Posterior vena cava (tissue), 2 donors: Measurements from ENCODE around the gene SCAP. TPM values are rescaled to one million over a fixed set of nuclear protein-coding genes. Genes with fewer than 3 reads are reported as not detected.
A peak's percentile ranks its signal among the peaks of the same experiment; 100 is the strongest.

Experiments
- DNase-seq: peaks from one replicate; pipeline ENCODE4 v3.0.0-alpha.2; 2020; ENCODE audit warnings: low spot score
- intact Hi-C, 2 donors: fragments of 100-400 bp; cut with DNase I; formaldehyde crosslinking; loops; one replicate each; pipeline versions ENCODE4 v1.14.1 to v1.14.2; 2022 to 2023
- total RNA-seq, 2 donors: library from RNA; stranded (reverse); fragmentation: NEBNext Ultra II Directional; extraction: Animal tissue kit (Norgen Biotek cat#: 25700); gene quantifications; one replicate each; pipeline ENCODE4 v1.2.1, GENCODE V29; 2021
- donor health status: DM: yes; HTN: yes; CAD: no.
- donor health status: DM: yes; HTN: yes; CAD: no.

Gene SCAP
- total RNA-seq, 2 donors from 2014 or later = 49.8 to 50.8 TPM

DNA sequence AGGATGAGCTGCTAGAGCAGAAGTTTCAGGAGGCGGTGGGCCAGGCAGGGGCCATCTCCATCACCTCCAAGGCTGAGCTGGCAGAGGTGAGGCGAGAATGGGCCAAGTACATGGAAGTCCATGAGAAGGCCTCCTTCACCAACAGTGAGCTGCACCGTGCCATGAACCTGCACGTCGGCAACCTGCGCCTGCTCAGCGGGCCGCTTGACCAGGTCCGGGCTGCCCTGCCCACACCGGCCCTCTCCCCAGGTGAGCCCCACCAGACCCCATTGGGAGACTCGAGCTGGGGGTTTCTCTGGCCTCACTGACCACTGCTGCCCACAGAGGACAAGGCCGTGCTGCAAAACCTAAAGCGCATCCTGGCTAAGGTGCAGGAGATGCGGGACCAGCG, 66.9 kb downstream of the SCAP start:
- intact Hi-C loops = no loop called here
- DNase-seq = no peak

DNA sequence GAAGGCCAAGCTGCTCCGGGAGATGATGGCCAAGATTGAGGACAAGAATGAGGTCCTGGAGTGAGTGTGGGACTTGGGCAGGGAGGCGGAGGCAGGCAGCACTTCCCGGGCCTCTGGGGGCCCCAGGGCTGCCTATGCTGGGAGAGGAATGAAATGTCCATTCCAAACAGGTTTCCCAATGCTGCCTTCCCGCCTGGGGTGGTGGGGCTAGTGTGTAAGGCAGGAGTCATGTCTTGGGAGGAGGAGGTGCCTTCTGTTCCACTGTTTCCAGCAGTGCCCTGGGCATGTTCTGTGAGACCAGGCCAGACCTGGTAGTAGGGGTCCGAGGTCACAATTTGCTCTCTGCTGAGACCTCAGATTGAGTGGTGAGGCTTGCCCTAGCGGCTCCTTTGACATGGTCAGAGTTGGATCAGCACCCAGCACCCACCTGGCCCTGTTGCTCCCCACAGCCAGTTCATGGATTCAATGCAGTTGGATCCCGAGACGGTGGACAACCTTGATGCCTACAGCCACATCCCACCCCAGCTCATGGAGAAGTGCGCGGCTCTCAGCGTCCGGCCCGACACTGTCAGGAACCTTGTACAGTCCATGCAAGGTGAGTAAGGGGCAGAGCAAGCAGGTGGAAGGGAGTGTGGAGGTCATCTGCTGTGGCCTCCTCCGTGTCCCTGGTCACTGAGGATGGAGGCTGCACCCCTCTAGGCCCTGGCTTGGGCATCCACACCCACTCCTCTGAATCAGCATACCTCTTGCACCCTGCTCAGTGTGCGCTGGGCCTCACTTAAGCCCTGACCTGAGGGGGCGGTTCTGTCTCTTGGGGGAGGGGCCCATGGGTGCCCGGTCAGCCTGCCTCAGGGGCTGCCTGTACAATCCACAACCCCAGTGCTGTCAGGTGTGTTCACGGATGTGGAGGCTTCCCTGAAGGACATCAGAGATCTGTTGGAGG, 67.6 kb downstream of the SCAP start:
- intact Hi-C loops = no loop called here
- no peak for DNase-seq

DNA sequence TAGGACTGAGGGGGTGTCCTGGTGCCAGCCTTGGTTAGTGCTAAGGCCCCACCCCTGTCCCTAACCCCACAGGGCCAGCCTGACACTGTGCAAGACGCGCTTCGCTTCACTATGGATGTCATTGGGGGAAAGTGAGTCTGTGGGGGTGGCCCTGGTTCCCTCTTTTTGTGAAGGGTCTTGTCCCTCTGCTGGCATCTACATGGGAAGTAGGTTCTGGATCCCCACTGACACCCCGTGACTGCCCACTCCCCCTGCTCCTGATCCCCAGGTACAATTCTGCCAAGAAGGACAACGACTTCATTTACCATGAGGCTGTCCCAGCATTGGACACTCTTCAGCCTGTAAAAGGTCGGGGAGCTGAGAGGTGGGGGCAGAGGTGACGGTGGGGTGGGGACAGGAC, 68.5 kb downstream of the SCAP start:
- intact Hi-C loops = no loop called here
- DNase-seq = no peak

DNA sequence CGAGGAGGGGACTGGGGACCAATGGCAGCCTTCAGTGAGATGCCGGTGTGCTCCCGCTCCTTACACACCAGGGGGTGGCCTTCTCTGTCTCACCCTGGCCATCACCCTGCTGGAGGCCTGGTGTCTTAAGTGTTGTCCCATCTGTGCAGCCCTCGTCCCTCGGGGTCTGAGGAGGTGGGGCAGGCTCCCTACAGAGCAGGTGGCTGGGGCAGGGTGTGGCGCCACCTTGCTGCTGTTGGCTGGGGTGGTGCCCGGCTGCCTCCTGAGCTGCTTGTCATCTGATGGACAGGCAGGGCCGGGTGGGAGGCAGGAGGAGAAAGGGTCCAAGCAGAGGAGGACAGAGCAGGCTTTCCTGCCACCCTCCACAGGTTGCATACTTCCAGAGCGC, 69.0 kb downstream of the SCAP start:
- intact Hi-C loops = no loop called here
- no peak for DNase-seq

DNA sequence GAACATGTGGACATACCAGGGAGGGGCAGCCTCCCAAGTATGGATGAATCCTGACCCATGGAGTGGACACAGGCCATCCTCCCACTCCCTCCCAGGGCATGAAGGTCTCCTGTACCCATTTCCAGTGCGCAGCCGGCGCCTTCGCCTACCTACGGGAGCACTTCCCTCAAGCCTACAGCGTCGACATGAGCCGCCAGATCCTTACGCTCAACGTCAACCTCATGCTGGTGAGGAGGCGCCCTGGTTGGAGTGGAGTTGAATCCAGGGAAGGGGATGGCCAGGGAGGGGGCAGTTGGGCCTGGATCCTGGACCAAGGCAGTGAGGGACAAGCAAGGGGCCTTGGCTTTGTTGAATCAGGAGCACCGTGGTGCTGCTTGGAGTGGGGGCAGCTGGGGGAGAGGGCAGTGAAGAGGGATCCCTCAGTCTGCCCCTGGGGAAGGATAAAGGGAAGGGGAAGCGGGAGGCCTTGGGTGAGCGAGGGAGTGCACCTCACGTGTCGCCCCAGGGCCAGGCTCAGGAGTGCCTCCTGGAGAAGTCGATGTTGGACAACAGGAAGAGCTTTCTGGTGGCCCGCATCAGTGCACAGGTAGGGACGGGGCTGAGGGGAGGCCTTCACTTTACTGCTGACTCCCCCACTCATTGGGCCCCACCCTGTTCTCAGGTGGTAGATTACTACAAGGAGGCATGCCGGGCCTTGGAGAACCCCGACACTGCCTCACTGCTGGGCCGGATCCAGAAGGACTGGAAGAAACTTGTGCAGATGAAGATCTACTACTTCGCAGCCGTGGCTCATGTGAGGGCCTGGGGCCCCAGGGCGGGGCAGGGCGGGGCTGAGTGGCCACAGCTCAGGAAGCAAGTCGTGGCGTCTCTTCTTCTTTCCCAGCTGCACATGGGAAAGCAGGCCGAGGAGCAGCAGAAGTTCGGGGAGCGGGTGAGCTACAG, 69.7 kb downstream of the SCAP start:
- DNase-seq = no peak
- intact Hi-C loops = no loop called here

DNA sequence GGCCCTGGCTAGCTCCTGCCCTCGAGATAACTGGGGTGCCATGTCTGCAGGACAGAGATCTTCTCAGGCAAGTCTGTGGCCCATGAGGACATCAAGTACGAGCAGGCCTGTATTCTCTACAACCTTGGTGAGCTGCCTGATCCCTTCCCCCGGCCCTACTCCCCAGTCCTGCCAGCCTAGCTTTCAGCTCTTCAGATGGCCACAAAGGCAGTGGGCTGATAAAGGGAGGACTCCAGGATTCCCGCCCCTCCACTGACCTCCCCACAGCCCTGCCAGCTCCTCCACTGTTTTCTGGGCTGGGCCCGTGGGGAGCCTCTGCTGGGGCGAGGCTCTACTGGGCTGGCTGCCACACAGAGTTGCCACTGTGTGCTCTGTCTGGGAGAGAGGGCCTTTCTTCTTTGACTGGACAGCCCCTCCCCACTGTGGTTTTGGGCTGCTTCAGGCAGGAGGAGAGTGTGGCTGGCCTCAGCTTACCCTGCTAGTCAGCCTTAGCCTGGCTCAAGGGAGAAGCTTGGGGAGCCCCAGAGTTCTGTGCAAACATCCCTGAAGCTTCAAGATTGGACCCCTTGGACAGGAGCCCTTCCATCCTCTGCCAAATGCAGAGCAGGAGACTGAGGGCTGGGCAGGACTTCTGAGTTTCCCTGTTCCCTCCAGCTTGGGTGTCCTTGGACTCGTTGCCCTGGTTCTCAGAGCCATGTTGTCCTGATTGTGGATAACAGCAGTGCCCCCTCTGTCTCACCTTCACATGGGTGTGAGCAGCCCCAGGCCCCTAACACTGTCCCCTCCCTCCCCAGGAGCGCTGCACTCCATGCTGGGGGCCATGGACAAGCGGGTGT, 70.6 kb downstream of the SCAP start:
- intact Hi-C loops = no loop called here
- peak; percentile 85 for DNase-seq

DNA sequence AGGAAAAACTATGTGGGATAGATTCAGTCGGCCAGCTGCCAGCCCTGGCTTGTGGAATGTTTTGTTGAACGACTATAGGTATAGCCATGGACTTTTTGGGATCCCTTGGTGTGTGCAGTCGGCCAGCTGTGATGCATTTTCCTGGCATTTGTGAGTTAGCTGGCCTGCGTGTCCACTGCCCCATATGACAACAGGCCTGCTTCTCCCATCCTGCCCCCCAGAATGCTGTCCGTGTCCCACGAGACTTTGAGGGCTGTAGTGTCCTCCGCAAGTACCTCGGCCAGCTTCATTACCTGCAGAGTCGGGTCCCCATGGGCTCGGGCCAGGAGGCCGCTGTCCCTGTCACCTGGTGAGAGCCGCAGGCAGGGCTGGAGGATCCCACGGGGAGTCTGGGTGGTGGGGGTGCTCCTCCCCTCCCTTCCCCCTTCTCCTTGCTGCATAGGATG, 71.3 kb downstream of the SCAP start:
- intact Hi-C loops = no loop called here
- DNase-seq = no peak

DNA sequence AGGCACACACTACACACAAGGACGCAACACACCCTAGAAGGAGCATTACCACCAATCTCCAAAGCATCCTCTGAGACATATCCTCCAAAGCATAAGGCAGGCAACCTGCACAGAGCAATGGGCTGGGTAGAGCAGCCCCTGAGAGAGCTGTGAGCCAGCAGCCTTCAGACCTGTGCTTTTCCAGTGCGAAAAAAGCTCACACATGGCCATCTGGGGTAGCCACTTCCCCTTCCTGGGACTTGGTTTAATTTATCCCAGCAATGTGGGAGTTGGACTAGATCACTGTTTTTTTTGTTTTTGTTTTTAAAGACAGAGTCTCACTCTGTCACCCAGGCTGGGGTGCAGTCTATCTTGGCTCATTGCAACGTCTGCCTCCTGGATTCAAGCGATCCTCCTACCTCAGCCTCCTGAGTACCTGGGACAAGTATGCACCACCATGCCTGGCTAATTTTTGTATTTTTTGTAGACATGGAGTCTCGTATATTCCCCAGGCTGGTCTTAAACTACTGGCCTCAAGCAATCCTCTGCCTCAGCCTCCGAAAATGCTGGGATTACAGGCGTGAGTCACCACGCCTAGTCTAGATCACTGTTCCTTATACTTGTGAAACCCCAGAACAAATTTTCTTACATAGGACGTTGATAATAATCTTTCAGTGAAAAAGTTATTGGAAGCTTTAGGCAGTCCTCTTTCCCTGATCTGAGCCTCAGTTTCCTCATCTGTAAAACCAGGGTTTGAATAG, 76.0 kb downstream of the SCAP start:
- no peak for DNase-seq
- intact Hi-C loops = no loop called here

DNA sequence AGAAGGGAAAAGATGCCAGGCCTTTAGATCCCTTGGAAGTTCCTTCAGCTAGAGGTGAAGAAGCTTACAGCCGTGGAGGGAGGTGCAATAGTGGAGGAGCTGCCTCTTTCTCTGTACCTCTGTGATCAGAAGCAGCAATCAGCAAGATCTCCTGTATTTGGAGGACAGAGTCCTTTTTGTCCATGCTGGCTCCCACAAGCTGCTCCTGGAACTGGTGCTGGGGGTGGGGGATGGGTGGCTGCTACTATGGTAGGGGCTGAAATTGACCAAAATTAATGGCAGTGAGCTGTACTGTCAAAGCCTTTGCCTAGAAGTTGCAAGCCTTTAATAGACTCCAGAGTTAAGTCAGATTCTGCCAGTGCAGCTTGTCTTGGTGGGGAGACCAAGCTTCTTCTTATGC, 76.7 kb downstream of the SCAP start:
- DNase-seq = no peak
- intact Hi-C loops = no loop called here

DNA sequence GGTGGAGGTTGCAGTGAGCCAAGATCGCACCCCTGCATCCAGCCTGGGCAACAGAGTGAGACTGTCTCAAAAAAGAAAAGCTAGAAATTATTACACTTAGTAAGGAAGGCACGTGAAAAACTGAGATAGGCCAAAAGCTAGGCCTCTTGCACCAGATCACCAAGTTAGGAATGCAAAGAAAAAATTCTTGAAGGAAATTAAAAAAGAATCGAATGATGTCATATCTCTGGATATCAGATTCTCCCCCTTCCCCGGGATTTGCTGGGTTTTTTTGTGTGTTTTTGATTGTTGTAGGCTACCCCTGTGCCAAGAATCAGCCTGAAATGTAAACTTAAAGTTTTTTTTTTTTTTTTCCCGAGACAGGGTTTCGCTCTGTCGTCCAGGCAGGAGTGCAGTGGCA, 77.5 kb downstream of the SCAP start:
- intact Hi-C loops = no loop called here
- no peak for DNase-seq

DNA sequence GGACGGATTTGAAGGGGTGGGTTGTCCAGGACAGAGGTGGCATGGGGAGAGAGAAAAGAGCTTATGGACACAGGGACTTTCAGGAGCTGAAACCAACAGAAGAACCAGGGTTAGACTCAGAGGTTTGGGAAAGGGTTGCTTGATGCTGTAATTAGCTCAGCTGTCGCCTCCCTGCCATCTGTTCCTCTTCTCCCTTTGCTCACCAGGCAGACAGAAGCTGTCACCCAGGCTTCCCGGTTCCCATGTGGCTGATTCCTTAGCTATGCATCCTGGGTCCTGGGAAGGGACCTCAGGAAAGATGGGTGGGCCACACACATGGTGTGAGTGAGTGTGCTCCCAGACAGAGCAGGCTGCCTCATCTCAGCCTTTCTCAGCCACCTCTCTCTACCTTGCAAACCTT, 80.9 kb downstream of the SCAP start:
- no peak for DNase-seq
- intact Hi-C loops = no loop called here

DNA sequence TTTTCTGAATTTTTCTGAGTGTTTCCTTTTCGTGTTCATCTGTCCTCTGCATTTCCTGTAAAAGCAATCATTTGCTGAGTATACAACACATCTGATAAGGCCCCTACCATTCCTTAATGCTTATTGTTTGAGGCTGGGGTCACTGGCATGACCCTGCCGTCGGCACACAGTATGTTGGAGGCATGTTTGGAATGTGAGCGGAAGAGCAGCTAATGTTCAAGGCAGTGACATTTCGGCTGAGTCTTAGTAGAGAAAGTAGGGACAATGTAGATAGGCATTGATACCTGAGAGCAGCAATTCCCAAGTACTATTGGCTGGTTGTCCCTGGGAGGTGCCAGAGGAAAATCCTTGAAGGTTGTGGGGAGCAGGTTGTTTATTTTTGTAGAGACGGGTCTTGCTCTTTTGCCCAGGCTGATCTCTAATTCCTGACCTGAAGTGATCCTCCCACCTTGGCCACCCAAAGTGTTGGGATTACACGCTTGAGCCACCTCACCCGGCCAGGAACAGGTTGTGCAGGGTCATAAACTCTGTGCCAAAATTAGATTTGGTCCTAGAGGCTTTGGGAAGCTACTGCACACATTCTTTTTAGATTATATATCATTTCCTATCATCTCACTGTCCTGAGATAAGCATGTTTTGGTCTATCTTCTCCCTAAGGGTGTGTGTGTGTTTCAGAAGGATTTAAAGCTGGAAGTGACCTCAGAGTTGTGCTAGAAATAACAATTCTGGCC, 81.4 kb downstream of the SCAP start:
- DNase-seq = no peak
- intact Hi-C loops = no loop called here

DNA sequence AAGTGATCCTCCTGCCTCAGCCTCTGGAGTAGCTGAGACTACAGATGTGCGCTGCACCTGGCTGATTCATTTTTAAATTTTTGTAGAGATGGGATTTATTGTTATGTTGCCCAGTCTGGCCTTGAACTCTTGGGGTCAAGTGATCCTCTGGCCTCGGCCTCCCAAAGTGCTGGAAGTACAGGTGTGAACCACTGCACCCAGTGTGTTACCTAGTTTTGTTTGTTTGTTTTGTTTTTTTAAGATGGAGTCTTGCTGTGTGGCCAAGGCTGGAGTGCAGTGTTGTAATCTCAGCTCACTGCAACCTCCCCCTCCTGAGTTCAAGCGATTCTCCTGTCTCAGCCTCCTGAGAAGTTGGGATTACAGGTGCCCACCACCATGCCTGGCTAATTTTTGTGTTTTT, 82.8 kb downstream of the SCAP start:
- no peak for DNase-seq
- intact Hi-C loops = no loop called here

DNA sequence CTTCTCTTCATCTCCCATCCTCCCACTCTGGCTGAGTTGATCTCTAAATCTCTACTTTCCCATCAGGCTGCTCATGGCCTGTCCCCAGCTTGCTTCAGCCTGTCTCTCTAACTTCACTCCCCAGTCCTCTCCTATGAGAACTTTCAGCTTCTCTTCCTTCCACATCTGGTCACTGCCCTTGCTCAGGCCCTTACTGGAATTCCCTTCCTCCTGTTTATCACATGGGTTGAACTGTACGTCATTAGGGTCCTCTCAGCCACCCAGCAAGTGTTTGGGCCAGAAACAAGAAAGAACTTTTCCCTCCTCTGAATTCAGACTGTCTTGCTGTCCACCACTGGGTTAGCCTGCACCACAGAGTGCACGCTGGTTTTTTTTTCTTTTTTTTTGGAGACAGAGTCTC, 89.9 kb downstream of the SCAP start:
- intact Hi-C loops = loop anchor here in 1 of 2 donors (2.0 kb wide), 1 partner anchor 69 kb away; no protein-coding TSS in a partner anchor
- DNase-seq = no peak

DNA sequence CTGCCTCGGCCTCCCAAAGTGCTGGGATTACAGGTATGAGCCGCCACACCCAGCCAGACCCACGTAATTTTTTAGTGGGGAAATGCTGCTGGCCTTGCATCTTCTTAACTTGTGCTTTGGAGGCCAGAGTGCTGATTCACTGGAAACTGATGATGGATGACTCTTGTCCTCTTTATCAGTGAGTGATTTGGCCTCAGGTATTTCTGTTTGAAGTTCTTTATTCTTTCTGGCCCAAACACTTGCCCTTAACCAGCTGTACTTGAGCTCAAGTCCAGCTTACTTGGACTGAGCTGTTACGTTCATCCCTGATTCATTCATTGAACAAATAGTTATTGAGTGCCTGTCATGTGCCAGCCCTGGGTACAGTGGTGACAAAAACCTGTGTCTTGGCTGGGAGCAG, 90.7 kb downstream of the SCAP start:
- intact Hi-C loops = no loop called here
- no peak for DNase-seq

DNA sequence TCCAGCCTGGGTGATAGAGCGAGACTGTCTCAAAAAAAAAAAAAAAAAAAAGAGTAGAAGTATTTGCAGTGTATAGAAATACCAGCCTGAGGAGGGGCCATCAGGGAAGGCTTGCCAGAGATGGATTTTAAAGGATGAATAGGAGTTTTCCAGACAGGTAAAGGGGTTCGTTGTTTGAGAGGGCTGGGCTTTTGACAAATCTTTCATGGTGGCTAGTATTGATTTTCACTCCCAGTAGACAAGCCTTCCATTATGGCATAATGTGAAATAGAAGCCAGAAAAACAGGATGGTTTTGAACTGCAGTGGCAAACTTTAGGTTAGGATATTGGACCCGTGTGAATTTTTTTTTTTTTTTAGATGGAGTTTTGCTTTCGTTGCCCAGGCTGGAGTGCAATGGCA, 91.3 kb downstream of the SCAP start:
- intact Hi-C loops = no loop called here
- DNase-seq = no peak

DNA sequence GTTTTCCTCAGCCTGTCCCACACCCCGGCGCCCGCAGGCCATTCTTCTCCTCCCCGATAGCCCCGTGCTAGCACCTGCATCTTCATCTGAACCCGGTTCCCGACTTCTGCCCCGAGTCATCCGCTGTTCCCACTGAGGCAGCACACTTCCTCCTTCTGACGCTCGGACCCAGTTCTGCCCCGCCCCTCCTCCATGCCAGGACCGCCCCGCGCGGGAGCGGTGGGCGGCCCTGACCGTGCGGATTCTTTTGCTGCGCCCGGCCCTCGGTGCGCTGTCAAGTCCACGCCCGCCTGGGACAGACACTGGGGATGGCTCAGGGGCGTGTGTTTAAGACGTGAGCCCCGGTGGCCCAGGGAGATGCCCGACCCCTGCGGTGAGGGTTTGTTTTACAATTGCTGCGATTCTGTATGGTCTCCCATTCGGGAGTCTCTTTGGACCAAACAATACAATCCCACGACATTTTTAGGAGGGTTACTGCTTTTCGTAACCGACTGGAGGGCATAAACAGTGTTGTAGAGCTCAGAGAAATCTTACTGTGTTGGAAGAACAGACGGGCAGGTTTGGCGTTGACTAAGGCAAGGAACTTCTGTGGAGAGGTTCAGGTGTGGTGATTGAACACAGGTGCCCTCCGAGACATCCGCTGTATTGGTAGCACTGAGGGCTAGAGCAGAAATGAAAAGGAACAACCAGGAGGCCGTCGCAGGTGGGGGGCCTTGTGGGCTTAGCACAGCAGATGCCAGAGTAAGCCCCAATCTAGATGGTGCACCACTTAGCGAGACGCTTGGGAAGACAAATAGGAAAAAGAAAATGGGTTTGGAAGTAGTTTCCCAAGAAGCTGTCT, 94.2 kb downstream of the SCAP start:
- intact Hi-C loops = no loop called here
- peak; percentile 96 for DNase-seq
